K562 (cell line): ENCODE measurements around the gene ADTRP. TPM values are rescaled to one million over a fixed set of nuclear protein-coding genes. Genes with fewer than 3 reads are reported as not detected.

ENCODE experiments used
- ATAC-seq: fragments of 200-7000 bp; cut with Tn5 transposase; 3 replicates; pipeline ENCODE4 v1.9.1; 2020; ENCODE audit warnings: moderate library complexity
- BruUV-seq: library from RNA; stranded (reverse); fragments of 400-500 nt; replicated peaks from 2 replicates; lab custom pipeline; 2021; lab: Mats Ljungman, UMichigan
- CTCF ChIA-PET: fragments of 300-600 bp; formaldehyde crosslinking; extraction: SDS; loops from one replicate; lab custom pipeline; 2021; ENCODE audit warnings: low intra/inter-chr PET ratio; lab: Yijun Ruan, JAX
- POLR2A ChIA-PET: fragments of 300-600, 350-650 bp; sonication (Branson Sonifier 250); formaldehyde crosslinking; extraction: SDS; loops from one replicate; lab custom pipeline; 2021; ENCODE audit warnings: antibody characterized with exemption, inconsistent platforms; lab: Yijun Ruan, JAX
- DNase-seq, 4 experiments: peaks; one replicate each; pipeline versions ENCODE4 v3.0.0 to v3.0.0-alpha.2; 2011 to 2018; ENCODE audit warnings: low spot score in 3 of 4, mixed read lengths in 3 of 4; ENCODE audit errors: extremely low read depth in 1 of 4
- FAIRE-seq: peaks from 2 replicates; lab custom pipeline; 2011; peaks lifted over from hg19 to GRCh38; lab: Jason Lieb, UNC
- H2AFZ ChIP-seq: 2 replicates; pipeline ENCODE4 v1.6.0; 2011; ENCODE audit warnings: low read depth, low read length, control low read depth, inconsistent platforms
- H3K27ac ChIP-seq: fragments of 200-600 bp; 3 replicates; pipeline ENCODE4 v1.8.0; 2011; ENCODE audit warnings: low read depth, mild to moderate bottlenecking, control low read depth, inconsistent platforms, low read length, moderate library complexity, mixed read lengths; ENCODE audit errors: extremely low read depth
- H3K27me3 ChIP-seq, 2 experiments: fragments of 300-600 bp in 1 of 2; 2 replicates in 1 of 2; 3 replicates in 1 of 2; pipeline versions ENCODE4 v1.6.0 to v1.8.0; 2011; ENCODE audit warnings: inconsistent platforms in 2 of 2, low read length in 2 of 2, mild to moderate bottlenecking in 1 of 2, mixed read lengths in 1 of 2, moderate library complexity in 1 of 2; ENCODE audit not compliant: control insufficient read depth in 2 of 2, insufficient read depth in 2 of 2
- H3K36me3 ChIP-seq: fragments of 300-600 bp; 3 replicates; pipeline ENCODE4 v1.8.0; 2011; ENCODE audit warnings: mild to moderate bottlenecking, low read length, inconsistent platforms; ENCODE audit not compliant: control insufficient read depth, insufficient read depth
- H3K4me1 ChIP-seq, 2 experiments: fragments of 200-600 bp in 1 of 2; replicated peaks in 1 of 2; 2 replicates in 1 of 2; 3 replicates in 1 of 2; pipeline versions ENCODE4 v1.5.1 to v1.8.0; 2011; ENCODE audit warnings: inconsistent platforms in 2 of 2, low read length in 2 of 2, mild to moderate bottlenecking in 1 of 2, mixed read lengths in 1 of 2, moderate library complexity in 1 of 2; ENCODE audit not compliant: control insufficient read depth in 2 of 2, insufficient read depth in 2 of 2
- H3K4me2 ChIP-seq: 2 replicates; pipeline ENCODE4 v1.6.1; 2011; ENCODE audit warnings: low read length, control low read depth, inconsistent platforms, mixed read lengths; ENCODE audit not compliant: insufficient read depth
- H3K4me3 ChIP-seq: fragments of 200-600 bp; sonication (generic), shearing (Covaris generic); 2 replicates; pipeline ENCODE4 v1.5.1; 2016; ENCODE audit warnings: control low read depth, inconsistent platforms
- H3K79me2 ChIP-seq: fragments of 200-600 bp; 3 replicates; pipeline ENCODE4 v1.8.0; 2011; ENCODE audit warnings: low read length, inconsistent platforms; ENCODE audit not compliant: control insufficient read depth, insufficient read depth
- H3K9ac ChIP-seq, 2 experiments: 2 replicates each; pipeline versions ENCODE4 v1.6.0 to v1.6.1; 2011; ENCODE audit warnings: low read depth in 2 of 2, low read length in 2 of 2, control low read depth in 1 of 2, inconsistent platforms in 1 of 2, mild to moderate bottlenecking in 1 of 2, mixed read lengths in 1 of 2; ENCODE audit not compliant: insufficient read depth in 1 of 2
- H3K9me1 ChIP-seq: one replicate; pipeline ENCODE4 v1.6.0; 2011; ENCODE audit warnings: inconsistent platforms, mild to moderate bottlenecking, low read length, moderate library complexity; ENCODE audit not compliant: control insufficient read depth, insufficient read depth
- H3K9me3 ChIP-seq: replicated peaks from 2 replicates; pipeline ENCODE4 v1.5.1; 2011; ENCODE audit warnings: low read depth, low read length, inconsistent platforms; ENCODE audit not compliant: control insufficient read depth, insufficient read depth
- H4K20me1 ChIP-seq: replicated peaks from 2 replicates; pipeline ENCODE4 v1.6.1; 2011; ENCODE audit warnings: low read length, inconsistent platforms, mixed read lengths; ENCODE audit not compliant: control insufficient read depth, insufficient read depth
- CEBPG ChIP-seq, 3 experiments: fragments of 200-800 bp in 1 of 3; sonication (Bioruptor generic) in 1 of 3; sonication (generic) in 1 of 3; formaldehyde crosslinking in 1 of 3; IDR thresholded peaks in 2 of 3; conservative IDR thresholded peaks in 1 of 3; 2 replicates each; pipeline versions ENCODE4 v1.6.1 to v1.8.0; 2016 to 2022; ENCODE audit warnings: missing compliant biosample characterization in 2 of 3, missing genetic modification characterization in 2 of 3, mild to moderate bottlenecking in 1 of 3, missing genetic modification reagents in 1 of 3
- LARP7 ChIP-seq: fragments of 450-650 bp; IDR thresholded peaks from 2 replicates; pipeline ENCODE4 v1.6.1; 2016
- MECOM ChIP-seq: fragments of 250-450 bp; sonication (Bioruptor Pico); IDR thresholded peaks from 2 replicates; pipeline ENCODE4 v1.8.0; 2022; ENCODE audit warnings: inconsistent platforms
- MEF2A ChIP-seq: IDR thresholded peaks from 2 replicates; pipeline ENCODE4 v1.6.1; 2011; ENCODE audit warnings: low read depth, mild to moderate bottlenecking, low read length, moderate library complexity; ENCODE audit not compliant: control insufficient read depth
- NR2F6 ChIP-seq: fragments of 450-650 bp; formaldehyde crosslinking; IDR thresholded peaks from 2 replicates; pipeline ENCODE4 v1.4.0; 2020; ENCODE audit warnings: mild to moderate bottlenecking
- RUNX1 ChIP-seq: sonication (generic); IDR thresholded peaks from 2 replicates; pipeline ENCODE4 v1.6.1; 2016; ENCODE audit warnings: antibody characterized with exemption, low read depth
- SNRNP70 ChIP-seq: fragments of 200-400 bp; formaldehyde crosslinking; optimal IDR thresholded peaks from 2 replicates; pipeline ENCODE3; 2017; ENCODE audit warnings: low read depth, low read length
- ZNF699 ChIP-seq: fragments of 250-450 bp; sonication (Bioruptor Pico); IDR thresholded peaks from 2 replicates; pipeline ENCODE4 v1.8.0; 2021; ENCODE audit warnings: mild to moderate bottlenecking, moderate library complexity; ENCODE audit not compliant: insufficient replicate concordance
- ZNF717 ChIP-seq: fragments of 250-450 bp; sonication (Bioruptor Pico); IDR thresholded peaks from 2 replicates; pipeline ENCODE4 v1.5.0; 2021
- WGBS: fragments of 100-300 bp; shearing (Covaris generic); methylation state at CpG from one replicate; pipeline ENCODE4 v1.1.6; 2016; ENCODE audit warnings: low coverage, mixed read lengths; ENCODE audit not compliant: insufficient coverage; ENCODE audit errors: missing lambda C conversion rate; 5-methylcytosine and 5-hydroxymethylcytosine counted together
- in situ Hi-C: fragments of 300-500 bp; cut with MboI; formaldehyde crosslinking; loops from 4 replicates; pipeline ENCODE4 v1.15.0; 2018; ENCODE audit warnings: inconsistent platforms, mixed read lengths
- intact Hi-C: fragments of 100-400 bp; cut with micrococcal nuclease; formaldehyde crosslinking; loops from 2 replicates; pipeline ENCODE4 v1.14.2; 2022
- polyA plus RNA-seq, 8 experiments: library from polyadenylated mRNA; depleted of rRNA in 4 of 8; stranded (reverse) in 5 of 8; unstranded in 3 of 8; fragments of >200 nt; fragmentation: Nextera tagmentation in 2 of 8; fragmentation: Illumina TruSeq in 1 of 8; extraction: Ambion mirVana in 2 of 8; extraction: Trizol in 1 of 8; gene quantifications; 2 replicates each; pipeline versions ENCODE4 v1.2.1 to v1.2.3, GENCODE V29; 2011 to 2014; ENCODE audit warnings: inconsistent platforms in 1 of 8, missing spikeins in 1 of 8
- total RNA-seq, 7 experiments: library from RNA; depleted of rRNA in 6 of 7; stranded (reverse); fragments of >200 nt in 6 of 7; fragmentation: Illumina TruSeq in 2 of 7; extraction: Trizol in 2 of 7; gene quantifications; 2 replicates each; pipeline versions ENCODE4 v1.2.1 to v1.2.3, GENCODE V29; 2011 to 2021; ENCODE audit warnings: low replicate concordance in 1 of 7
- TF ChIP-seq, protein P1 (sequence below): sonication (generic); formaldehyde crosslinking; IDR thresholded peaks from 2 replicates; pipeline ENCODE4 v1.4.0; 2020; ENCODE audit warnings: mild to moderate bottlenecking, missing genetic modification reagents

The ADTRP gene
- total and polyA plus RNA-seq, 9 of the 15 experiments (the other 6 are each of a cell fraction or from before 2014, with no cell fraction given): 7.4 to 24.0 (median 13.6) TPM

DNA sequence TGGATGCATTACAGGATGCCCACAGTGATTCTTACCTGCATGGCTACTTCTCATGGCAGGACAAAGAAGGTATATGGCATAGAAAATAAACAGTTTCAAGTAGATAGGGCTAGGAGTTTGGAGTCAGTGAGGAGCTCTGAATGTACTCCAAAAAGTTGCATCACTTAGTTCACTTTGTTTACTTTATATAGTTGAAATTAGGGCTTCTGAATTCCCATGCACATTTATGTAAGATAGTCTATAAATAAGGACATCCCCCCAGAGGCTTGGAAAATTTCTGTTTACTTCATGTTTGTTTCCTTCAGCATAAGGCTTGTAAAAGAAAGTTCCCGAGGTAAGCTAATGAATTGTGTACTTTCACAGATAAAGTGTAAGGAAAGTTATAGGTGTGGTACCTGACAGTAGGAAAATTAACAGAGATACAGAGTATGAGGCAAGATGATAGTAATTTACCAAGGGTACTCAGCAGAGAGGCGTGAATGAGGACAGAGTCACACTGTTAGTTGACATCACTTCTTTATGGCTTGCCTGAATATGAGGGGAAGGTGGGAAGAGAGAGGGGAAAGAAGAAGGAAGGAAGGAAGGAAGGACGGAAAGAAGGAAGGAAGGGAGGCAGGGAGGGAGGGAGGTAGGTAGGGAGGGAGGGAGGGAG lies 51.1 kb downstream of the ADTRP start:
- POLR2A ChIA-PET: interaction anchor here (0.6 to 1.4 kb wide), 2 partner anchors 11 to 22 kb away, joined by 3 read pairs; no protein-coding TSS in a partner anchor
- intact Hi-C loops: no loop called here
- H3K79me2 ChIP-seq: no peaks in the 10 kb centered on the region
- no peak for ATAC-seq
- H3K27ac ChIP-seq: no peak overlapping the region
- H4K20me1 ChIP-seq: no peaks in the 10 kb centered on the region
- H3K9me3 ChIP-seq: no peaks in the 10 kb centered on the region
- no peaks in the 10 kb centered on the region for H3K36me3 ChIP-seq
- no peak for FAIRE-seq
- 28% methylated on average over 3 of the region's 3 CpGs for WGBS
- H3K4me3 ChIP-seq: no peak overlapping the region
- no peak overlapping the region for H3K9ac ChIP-seq
- CTCF ChIA-PET: no interaction called here
- no TSS peak for BruUV-seq
- in situ Hi-C loops: no loop called here
- no peak for TF ChIP-seq NR2F6
- no peak for TF ChIP-seq RUNX1
- no peak for TF ChIP-seq CEBPG (CRISPR knock-in tag; IDR thresholded peaks at IDR 0.05)
- TF ChIP-seq CEBPG (tag; conservative IDR thresholded peaks at IDR 0.05 in 1 of 2, IDR thresholded peaks at IDR 0.05 in 1 of 2): 0 out of 4 replicates have a peak, but pooled peaks of 1 of the 2 experiments have one; percentile 9
- H3K4me2 ChIP-seq: no peak overlapping the region
- no peak overlapping the region for H2AFZ ChIP-seq
- no peaks in the 10 kb centered on the region for H3K9me1 ChIP-seq
- peaks cover 0 to 8% of the 10 kb centered on the region in 2 experiments; a peak in 3 of 5 replicates for H3K4me1 ChIP-seq
- H3K27me3 ChIP-seq: no peaks in the 10 kb centered on the region
- no peak for DNase-seq

DNA sequence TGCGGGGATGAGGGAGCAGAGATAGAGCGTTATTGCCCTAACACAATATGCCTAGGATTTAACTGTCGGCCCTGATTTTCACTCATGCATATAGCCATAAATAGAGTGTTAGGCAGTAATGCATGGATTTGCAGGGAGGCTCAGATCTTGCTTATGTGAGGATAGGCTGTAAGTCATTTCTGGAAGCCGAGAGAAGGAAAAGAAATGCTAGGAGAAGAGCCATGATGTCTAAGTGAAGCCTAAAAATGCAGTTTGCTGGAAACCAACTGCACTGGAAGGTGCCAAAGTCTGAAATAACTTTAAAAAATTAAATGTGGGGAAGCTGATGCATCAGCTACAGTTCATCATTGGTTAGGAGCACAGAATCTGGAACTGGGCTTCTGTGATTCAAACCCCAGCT lies 54.3 kb downstream of the ADTRP start:
- Histone ChIP-seq H3K36me3 (no peaks in the 10 kb centered on the region), H3K79me2 (no peaks in the 10 kb centered on the region), H3K4me3 (no peak overlapping the region), H3K9me3 (no peaks in the 10 kb centered on the region), H3K9me1 (no peaks in the 10 kb centered on the region), H3K27me3 (no peaks in the 10 kb centered on the region), H3K4me2 (no peak overlapping the region), H2AFZ (no peak overlapping the region), H3K9ac (no peak overlapping the region), H4K20me1 (no peaks in the 10 kb centered on the region), H3K27ac (no peak overlapping the region), H3K4me1 (peaks cover 3 to 5% of the 10 kb centered on the region in 2 experiments; a peak in 4 of 5 replicates)
- FAIRE-seq (no peak), ATAC-seq (no peak), DNase-seq (no peak)
- ChIA-PET POLR2A (interaction anchor here (0.5 to 1.1 kb wide), 5 partner anchors 10 to 718 kb away, joined by 3 read pairs; no protein-coding TSS in a partner anchor), CTCF (no interaction called here)
- intact Hi-C loops: no loop called here
- no TSS peak for BruUV-seq
- 45% methylated on average over 4 of the region's 4 CpGs for WGBS
- TF ChIP-seq SNRNP70 (no peak), MEF2A (no peak), ZNF699 (CRISPR knock-in tag) (no peak), ZNF717 (CRISPR knock-in tag) (no peak), MECOM (no peak), LARP7 (no peak)
- TF ChIP-seq, protein P1, sequence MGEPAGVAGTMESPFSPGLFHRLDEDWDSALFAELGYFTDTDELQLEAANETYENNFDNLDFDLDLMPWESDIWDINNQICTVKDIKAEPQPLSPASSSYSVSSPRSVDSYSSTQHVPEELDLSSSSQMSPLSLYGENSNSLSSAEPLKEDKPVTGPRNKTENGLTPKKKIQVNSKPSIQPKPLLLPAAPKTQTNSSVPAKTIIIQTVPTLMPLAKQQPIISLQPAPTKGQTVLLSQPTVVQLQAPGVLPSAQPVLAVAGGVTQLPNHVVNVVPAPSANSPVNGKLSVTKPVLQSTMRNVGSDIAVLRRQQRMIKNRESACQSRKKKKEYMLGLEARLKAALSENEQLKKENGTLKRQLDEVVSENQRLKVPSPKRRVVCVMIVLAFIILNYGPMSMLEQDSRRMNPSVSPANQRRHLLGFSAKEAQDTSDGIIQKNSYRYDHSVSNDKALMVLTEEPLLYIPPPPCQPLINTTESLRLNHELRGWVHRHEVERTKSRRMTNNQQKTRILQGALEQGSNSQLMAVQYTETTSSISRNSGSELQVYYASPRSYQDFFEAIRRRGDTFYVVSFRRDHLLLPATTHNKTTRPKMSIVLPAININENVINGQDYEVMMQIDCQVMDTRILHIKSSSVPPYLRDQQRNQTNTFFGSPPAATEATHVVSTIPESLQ (CRISPR knock-in tag): no peak
- in situ Hi-C loops: no loop called here
